ENCODE measurements around the gene MAP3K4.
A peak's percentile ranks its signal among the peaks of the same experiment; 100 is the strongest.

MAP3K4 gene

DNA sequence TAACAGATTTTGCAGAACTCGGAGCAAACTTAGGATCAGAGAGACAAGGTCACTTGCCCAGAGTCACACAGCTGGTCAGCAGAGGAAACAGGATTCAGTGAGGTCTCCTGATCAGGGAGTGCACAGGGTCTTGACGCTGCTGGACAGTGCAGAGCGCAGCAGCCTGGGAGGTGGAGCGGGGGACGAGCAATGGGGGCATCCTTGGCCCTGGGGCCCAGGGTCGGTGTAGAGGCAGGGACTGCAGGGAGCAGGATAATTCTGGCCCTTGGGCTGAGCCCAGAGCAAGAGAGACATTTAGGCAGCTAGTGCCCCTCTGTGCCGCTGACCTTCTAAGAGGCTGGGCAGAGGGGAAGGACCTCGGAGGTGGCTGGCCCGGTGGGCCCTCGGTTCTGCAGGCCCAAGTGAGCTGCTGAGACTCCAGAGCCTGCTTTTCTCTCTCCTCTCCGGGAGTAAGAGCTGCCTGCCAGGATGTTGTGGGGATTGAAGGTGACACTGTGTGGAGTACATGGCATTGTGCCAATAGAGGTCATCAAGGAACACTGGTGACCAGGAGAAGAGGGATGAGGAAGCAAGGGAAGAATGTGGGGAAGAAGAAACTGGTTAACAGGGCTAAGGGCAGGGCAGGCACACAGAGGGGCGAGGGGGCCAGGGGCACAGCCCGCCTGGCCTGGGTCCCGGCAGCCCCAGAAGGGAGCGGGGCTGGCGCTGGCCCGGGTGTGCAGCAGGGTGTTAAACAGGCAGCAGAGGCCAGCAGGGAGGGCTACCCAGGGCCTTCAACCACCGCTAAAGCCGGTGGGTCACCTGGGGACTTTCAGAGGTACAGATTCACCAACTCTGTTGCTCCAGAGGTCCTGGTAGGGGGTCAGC is 160.3 kb downstream of the MAP3K4 start:
- no peaks in the 10 kb centered on the region for H3K27me3 ChIP-seq (ENCODE audit: insufficient read depth, low read length, poor library complexity, severe bottlenecking)
- no peaks in the 10 kb centered on the region for H3K79me2 ChIP-seq (ENCODE audit: insufficient read depth, low read length)
- H2AFZ ChIP-seq (ENCODE audit: low read length): no peak overlapping the region
- H3K9me3 ChIP-seq (ENCODE audit: insufficient read depth, low read depth, low read length): no peaks in the 10 kb centered on the region
- H3K4me3 ChIP-seq (ENCODE audit: low read length, poor library complexity, severe bottlenecking): no peak overlapping the region
- H3K4me2 ChIP-seq (ENCODE audit: low read depth, low read length, poor library complexity, severe bottlenecking): no peak overlapping the region
- TF ChIP-seq EZH2phosphoT487 (IDR thresholded peaks at IDR 0.05; ENCODE audit: borderline replicate concordance): no peak
- no peak for TF ChIP-seq CTCF (conservative IDR thresholded peaks at IDR 0.05; ENCODE audit: low read length)
- no peaks in the 10 kb centered on the region for H4K20me1 ChIP-seq (ENCODE audit: insufficient read depth, low read length, poor library complexity, severe bottlenecking)
- H3K9ac ChIP-seq (ENCODE audit: low read depth, low read length, poor library complexity, severe bottlenecking): no peak overlapping the region
- no peaks in the 10 kb centered on the region for H3K4me1 ChIP-seq (ENCODE audit: insufficient read depth, low read length, poor library complexity, severe bottlenecking)
- H3K36me3 ChIP-seq (ENCODE audit: insufficient read depth, low read length): no peaks in the 10 kb centered on the region
- H3K9me2 ChIP-seq (replicated peaks; ENCODE audit: low read depth, low read length): no peaks in the 10 kb centered on the region
- no peaks in the 10 kb centered on the region for H3F3A ChIP-seq (ENCODE audit: low read depth)

DNA sequence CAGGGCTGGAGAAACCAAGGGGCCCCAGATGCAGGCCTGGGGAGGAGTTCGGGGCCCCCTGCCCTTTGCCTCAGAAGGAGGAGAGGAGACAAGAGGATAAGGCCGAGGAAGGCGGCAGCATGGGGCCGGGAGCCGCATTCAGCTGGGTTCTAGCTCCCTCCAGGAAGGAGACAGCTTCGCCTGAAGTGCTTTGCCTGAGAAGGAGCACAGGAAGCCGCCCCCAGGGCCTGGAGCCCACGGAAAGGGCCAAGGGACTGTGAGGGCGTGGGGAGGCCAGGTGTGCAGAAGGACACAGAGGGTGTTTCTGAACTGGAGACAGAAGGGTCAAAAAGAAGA is 160.9 kb downstream of the MAP3K4 start:
- no peaks in the 10 kb centered on the region for H3K4me1 ChIP-seq (ENCODE audit: insufficient read depth, low read length, poor library complexity, severe bottlenecking)
- no peaks in the 10 kb centered on the region for H3F3A ChIP-seq (ENCODE audit: low read depth)
- no peak overlapping the region for H3K4me2 ChIP-seq (ENCODE audit: low read depth, low read length, poor library complexity, severe bottlenecking)
- H3K9ac ChIP-seq (ENCODE audit: low read depth, low read length, poor library complexity, severe bottlenecking): no peak overlapping the region
- H4K20me1 ChIP-seq (ENCODE audit: insufficient read depth, low read length, poor library complexity, severe bottlenecking): no peaks in the 10 kb centered on the region
- no peaks in the 10 kb centered on the region for H3K27me3 ChIP-seq (ENCODE audit: insufficient read depth, low read length, poor library complexity, severe bottlenecking)
- H3K9me3 ChIP-seq (ENCODE audit: insufficient read depth, low read depth, low read length): no peaks in the 10 kb centered on the region
- TF ChIP-seq EZH2phosphoT487 (IDR thresholded peaks at IDR 0.05; ENCODE audit: borderline replicate concordance): no peak
- H3K9me2 ChIP-seq (replicated peaks; ENCODE audit: low read depth, low read length): no peaks in the 10 kb centered on the region
- H3K79me2 ChIP-seq (ENCODE audit: insufficient read depth, low read length): no peaks in the 10 kb centered on the region
- no peak overlapping the region for H3K4me3 ChIP-seq (ENCODE audit: low read length, poor library complexity, severe bottlenecking)
- H3K36me3 ChIP-seq (ENCODE audit: insufficient read depth, low read length): no peaks in the 10 kb centered on the region
- H2AFZ ChIP-seq (ENCODE audit: low read length): no peak overlapping the region

GRCh38 chr6:161152907-161153662 is 161.5 kb downstream of the MAP3K4 start:
- Histone ChIP-seq H2AFZ (ENCODE audit: low read length) (no peak overlapping the region), H3K27me3 (ENCODE audit: insufficient read depth, low read length, poor library complexity, severe bottlenecking) (no peaks in the 10 kb centered on the region), H3K9me2 (replicated peaks; ENCODE audit: low read depth, low read length) (no peaks in the 10 kb centered on the region), H3K36me3 (ENCODE audit: insufficient read depth, low read length) (no peaks in the 10 kb centered on the region), H3K9me3 (ENCODE audit: insufficient read depth, low read depth, low read length) (no peaks in the 10 kb centered on the region), H3F3A (ENCODE audit: low read depth) (no peaks in the 10 kb centered on the region), H3K9ac (ENCODE audit: low read depth, low read length, poor library complexity, severe bottlenecking) (no peak overlapping the region), H3K79me2 (ENCODE audit: insufficient read depth, low read length) (no peaks in the 10 kb centered on the region), H3K4me3 (ENCODE audit: low read length, poor library complexity, severe bottlenecking) (no peak overlapping the region), H3K4me2 (ENCODE audit: low read depth, low read length, poor library complexity, severe bottlenecking) (no peak overlapping the region), H4K20me1 (ENCODE audit: insufficient read depth, low read length, poor library complexity, severe bottlenecking) (no peaks in the 10 kb centered on the region), H3K4me1 (ENCODE audit: insufficient read depth, low read length, poor library complexity, severe bottlenecking) (no peaks in the 10 kb centered on the region)
- no peak for TF ChIP-seq EZH2phosphoT487 (IDR thresholded peaks at IDR 0.05; ENCODE audit: borderline replicate concordance)
- peak; percentile 52 for TF ChIP-seq CTCF (conservative IDR thresholded peaks at IDR 0.05; ENCODE audit: low read length)
